Right renal cortex interstitium (tissue), 3 donors: ENCODE results near the gene ESYT2. TPM values are rescaled to one million over a fixed set of nuclear protein-coding genes. Genes with fewer than 3 reads are reported as not detected.

Experiments used
- DNase-seq, 3 donors: peaks; one replicate each; pipeline ENCODE4 v3.0.0-alpha.2; 2013; ENCODE audit warnings: low read depth in 3 of 3, low spot score in 2 of 3
- polyA plus RNA-seq, 3 donors: library from polyadenylated mRNA; unstranded; fragments of 120-200 nt; gene quantifications; one replicate each; pipeline ENCODE4 v1.2.1, GENCODE V29; 2013; ENCODE audit not compliant: insufficient read length in 3 of 3

The ESYT2 gene
- polyA plus RNA-seq, 3 donors: 47.1 to 48.0 (median 47.7) TPM

DNA sequence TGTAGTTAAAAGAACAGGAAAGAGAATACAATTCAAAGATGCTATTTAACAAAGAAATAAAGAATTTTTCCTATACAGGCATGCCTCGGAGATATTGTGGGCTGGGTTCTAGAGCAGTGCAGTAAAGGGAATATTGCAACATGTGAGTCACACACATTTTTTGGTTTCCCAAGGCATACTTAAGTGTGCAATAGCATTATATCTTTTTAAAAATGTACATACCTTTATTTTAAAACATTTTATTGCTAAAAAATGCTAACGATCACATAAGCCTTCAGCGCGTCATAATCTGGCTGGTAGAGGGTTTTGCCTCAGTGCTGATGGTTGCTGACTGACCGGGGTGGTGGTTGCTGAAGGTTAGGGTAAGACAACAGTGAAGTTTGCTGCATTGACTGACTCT, 54.4 kb downstream of the ESYT2 start:
- no peak for DNase-seq

- DNase-seq: no peak
These were observed 56.4 kb downstream of the ESYT2 start for GRCh38 chr7:158772916-158773315.

GRCh38 chr7:158771213-158771834, 58.0 kb downstream of the ESYT2 start:
- no peak for DNase-seq

DNA sequence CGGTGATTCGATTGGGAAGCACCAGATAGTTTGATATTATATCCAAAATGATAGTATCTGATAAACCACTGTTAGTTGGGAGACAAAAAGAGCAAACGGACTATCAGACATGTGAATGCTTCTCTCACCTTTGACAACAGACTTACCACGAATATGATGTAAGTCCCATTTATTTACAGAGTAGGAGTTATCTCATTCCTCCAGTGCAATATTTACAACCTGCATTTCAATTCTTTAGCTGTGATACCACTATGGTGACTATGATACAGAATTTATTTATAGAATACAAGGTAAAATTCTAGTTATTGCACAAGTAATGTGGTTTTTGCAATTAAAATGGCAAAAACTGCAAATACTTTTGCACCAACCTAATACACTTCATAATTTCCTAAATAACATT, 61.6 kb downstream of the ESYT2 start:
- no peak for DNase-seq

DNA sequence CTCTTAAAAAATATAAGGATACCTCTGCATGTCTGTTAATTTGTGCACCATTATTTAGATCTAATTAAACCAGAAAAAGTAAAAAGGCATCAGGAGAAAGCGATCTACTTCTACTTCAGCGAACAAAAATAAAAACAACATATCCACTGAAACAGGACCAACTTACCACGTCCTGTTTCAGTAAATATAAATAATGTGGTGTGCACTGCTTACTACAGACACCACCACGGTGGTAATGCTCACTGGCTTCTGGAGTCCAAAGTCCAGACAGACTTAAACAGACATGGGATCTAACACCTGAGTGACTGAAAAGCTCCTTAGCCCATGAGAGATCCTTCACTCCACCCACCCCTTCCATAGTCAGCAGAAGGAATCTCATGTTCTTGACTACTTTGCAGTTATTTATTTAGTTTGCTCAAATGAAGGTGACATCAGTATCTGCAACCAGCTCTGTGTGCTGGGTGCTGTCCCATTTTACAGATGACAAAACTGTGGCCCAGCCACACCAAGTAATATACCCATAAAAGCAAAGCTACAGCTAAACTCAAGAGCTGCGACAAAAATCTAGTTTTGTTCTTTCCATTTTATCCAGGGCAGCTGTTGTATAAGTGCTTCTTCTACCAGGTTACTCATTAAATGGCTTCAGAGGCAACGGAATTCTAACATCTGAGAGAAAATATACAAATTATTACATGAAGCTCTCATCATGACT, 62.6 kb downstream of the ESYT2 start:
- DNase-seq: no peak

DNA sequence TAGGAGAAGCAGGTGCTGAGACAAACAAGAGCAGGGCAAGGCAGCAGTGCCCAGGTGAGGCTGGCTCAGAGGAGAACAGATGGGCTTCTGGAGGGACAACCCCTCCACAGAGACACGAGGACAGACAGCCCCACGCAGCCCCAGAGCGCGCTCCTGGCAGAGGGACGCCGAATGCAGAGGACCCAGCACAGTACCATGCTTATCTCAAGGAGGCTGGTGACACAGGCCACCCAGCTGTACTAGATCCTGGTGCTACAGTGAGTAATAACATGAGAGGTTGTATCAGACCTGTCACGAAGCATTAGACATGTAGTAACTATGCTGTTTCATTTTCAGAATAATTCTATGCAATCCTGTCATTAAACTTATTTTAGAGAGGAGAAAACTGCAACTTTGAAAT, 64.3 kb downstream of the ESYT2 start:
- no peak for DNase-seq

- no peak for DNase-seq
These were observed 65.8 kb downstream of the ESYT2 start for GRCh38 chr7:158763454-158764033.

- no peak for DNase-seq
These were observed 67.4 kb downstream of the ESYT2 start for GRCh38 chr7:158761945-158762344.

DNA sequence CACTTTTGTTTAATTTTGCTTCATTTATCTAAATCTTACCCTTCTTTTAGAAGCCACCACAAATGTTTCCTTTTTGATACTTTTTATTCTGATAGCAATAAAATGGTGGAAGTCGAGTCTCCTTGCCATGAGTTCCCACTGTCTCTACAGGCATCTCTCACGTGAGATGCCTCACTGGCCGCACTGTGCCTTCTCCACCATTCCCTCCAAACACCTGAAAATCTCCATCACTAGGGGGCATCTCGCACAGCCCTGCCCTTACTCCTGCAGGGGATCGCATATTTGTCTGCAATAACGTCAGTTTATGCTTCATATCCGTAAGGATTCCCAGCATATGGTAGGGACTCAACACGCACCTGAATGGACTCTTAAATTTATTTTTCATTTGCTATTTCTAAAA, 68.4 kb downstream of the ESYT2 start:
- DNase-seq: no peak

DNA sequence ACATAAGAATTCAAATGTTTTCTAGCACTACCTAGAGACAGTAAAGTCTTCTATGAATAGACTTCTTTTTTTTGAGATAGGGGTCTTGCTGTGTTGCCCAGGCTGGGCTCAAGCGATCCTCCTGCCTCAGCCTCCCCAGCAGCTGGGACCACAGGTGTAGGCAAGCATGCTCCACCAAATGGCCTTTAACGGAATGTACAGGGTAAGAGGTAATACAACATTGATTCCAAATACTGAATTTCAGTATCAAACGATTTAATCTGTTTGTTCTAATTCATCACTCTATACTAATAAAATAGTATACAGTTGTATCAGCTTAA, 68.9 kb downstream of the ESYT2 start:
- no peak for DNase-seq

DNA sequence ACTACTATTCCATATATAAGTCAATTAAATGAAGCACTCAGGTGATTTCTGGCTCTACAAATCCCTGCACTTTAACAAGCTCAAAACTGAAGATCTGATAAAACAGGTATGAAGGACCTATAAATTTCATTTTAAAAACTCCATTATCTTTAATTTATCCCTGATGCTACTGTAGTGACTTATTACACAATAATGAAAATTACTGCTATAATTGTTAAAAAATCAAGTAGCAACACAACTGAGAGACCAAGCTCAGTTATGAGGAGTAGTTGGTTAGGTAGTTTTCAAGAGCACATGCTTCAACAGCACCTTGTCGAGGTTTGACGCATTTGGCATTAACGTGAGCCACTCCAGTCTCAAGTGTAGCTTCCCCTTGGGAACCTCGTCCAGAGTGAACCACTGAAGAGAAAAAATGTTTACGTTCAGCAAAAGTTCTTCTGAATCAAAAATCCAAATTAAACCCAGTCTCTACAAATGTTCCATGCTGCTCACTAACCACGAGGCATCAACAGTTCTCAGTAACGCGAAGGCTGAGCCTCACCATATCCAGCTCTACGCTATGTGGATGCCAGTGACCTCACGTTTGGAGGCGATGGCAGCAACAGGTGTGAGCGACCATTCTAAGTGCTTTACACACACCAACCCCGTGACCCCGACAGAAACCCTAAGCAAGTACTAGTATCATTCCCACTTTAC, 69.4 kb downstream of the ESYT2 start:
- no peak for DNase-seq

GRCh38 chr7:158759245-158759614, 70.1 kb downstream of the ESYT2 start:
- no peak for DNase-seq

DNA sequence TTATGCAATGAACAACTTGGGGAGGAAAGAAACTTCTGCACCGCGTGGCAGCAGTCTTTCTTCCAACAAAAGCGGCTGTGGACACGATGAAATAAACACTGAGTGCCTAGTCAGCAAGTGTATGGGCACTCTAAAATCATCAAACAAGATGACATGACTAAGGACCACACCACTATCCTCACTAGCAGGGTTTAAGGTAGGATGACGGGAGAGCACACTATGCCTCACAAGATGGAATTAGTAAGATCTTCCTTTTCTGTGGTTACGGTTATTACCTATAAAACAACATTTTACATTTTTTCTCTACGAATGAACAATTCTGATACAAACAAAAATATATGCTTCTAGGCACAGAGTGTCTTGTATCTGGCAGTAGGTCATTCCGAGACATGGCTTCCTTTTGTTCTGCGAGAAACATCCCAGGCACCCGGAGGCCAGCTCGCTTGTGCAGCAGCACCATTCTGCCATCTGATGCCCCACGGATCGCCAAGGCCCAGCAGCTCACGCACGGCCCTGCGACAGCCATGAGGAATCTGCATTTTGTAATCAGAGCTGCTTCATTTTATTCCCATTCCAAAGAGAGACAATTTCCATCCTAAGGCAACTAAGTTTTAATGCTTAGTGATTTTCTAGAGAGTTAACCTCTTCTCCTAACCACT, 70.6 kb downstream of the ESYT2 start:
- no peak for DNase-seq

DNA sequence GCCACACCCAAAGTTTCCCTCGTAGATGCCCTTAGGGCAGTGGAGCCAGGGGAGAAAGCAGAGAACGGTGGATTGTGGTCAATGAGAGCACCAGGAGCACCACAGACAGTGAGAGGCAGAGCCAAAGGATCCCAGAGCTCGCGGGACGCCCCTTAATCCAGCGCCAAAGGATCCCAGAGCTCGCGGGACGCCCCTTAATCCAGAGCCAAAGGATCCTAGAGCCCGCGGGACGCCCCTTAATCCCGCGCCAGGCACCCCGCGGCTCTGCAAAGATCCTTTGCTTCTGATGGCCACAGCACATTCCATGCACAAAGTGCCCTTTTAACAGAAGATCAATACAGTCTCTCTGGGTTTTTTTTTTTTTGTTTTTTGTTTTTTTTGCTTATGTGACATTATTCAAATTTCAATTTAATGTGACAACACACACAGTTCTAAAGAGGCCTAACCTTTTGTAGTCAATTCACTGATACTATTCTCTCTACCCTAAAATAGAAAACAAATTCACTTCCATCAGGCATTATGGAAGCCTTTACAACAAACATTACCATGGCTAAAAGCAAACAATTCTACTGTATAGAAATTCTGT, 71.8 kb downstream of the ESYT2 start:
- no peak for DNase-seq

DNA sequence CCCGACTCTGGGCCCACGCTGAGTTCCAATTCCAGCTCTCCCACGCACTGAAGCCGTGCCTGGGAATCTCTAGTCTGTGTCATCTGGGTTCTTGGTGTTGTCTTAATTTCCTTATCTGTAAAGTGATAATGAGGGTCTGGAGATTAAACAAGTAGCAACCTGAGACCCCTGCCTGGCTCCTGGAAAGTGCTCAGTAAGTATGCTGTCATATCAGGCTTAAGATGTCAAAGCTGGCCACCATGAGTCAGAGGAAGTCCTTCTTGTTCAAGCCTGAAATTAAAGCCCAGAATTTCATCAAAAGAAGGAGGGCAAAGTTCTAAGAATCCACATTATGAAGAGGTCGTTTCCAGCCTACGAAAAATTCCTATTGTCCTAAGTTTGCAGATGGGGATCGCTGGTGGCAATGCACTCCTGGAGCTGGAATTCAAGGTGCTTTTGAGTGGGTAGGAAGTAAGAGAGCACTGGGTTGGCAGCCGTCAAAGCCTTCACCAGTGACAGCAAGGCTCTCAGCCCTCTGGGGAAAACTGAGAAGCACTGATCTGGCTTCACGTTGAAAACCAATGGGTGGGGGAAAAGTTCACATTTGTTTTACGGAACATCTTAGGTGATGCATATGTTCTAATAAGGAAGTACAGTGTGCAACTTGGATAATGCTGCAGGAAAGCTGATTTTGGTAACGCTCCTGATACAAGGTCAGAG, 74.4 kb downstream of the ESYT2 start:
- no peak for DNase-seq

GRCh38 chr7:158753900-158754299, 75.4 kb downstream of the ESYT2 start:
- no peak for DNase-seq

GRCh38 chr7:158751751-158752150, 77.6 kb downstream of the ESYT2 start:
- DNase-seq: no peak

GRCh38 chr7:158751199-158751598, 78.1 kb downstream of the ESYT2 start:
- no peak for DNase-seq

DNA sequence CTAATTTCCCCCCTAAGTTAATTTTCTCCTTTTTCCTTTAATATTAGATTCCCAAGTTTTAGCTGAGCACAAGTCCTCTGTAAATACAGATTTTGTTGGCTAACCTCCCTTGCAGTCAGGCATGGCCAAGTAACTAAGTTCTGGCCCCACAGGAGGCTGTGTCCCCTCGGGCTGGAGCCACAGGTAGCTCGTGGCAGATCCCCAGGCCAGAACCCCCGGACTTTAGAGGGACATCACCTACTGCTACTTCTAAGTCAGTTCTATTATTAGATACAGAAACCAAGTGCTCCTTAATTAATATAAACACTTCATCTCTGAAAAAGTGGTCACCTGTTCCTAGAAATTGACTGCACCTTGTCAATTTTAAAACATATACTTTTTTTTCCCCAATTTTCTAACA, 78.6 kb downstream of the ESYT2 start:
- no peak for DNase-seq

DNA sequence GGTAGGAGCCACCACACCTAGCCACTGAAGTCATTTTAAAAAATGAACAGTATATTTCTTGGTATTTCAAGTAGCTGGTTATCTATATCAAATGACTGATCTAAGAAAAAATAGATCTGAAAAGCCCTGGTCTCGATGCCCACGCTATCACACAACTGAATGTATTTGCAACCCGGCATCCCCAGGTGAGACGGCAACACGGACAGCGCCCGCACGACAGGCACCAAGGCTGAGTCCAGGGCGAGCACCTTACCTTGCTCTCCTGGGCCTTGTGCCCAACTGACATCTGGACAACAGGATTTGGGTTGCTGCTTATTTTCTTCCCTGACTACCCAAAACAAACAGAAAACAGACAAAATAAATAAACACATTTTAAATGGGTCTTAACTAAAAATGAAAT, 79.9 kb downstream of the ESYT2 start:
- DNase-seq: no peak
